Astrocyte of the cerebellum (primary cell): Measurements from ENCODE around the gene ZBTB20.

ENCODE experiments used
- DNase-seq: peaks from one replicate; pipeline ENCODE4 v3.0.0-alpha.2; 2011; ENCODE audit warnings: low read depth
- H3K4me3 ChIP-seq: 2 replicates; pipeline ENCODE4 v1.5.1; 2011; ENCODE audit warnings: mild to moderate bottlenecking, low read depth, low read length, moderate library complexity
- in situ Hi-C: cut with HindIII; loops from 2 replicates; pipeline ENCODE4 v1.10.0; 2017; ENCODE audit warnings: low sequenced_read_pairs
- TF ChIP-seq, protein P1 (sequence below): IDR thresholded peaks from 2 replicates; pipeline ENCODE4 v1.5.1; 2012; ENCODE audit warnings: low read length, low read depth, moderate library complexity, mild to moderate bottlenecking; ENCODE audit errors: missing control alignments

ZBTB20 gene

DNA sequence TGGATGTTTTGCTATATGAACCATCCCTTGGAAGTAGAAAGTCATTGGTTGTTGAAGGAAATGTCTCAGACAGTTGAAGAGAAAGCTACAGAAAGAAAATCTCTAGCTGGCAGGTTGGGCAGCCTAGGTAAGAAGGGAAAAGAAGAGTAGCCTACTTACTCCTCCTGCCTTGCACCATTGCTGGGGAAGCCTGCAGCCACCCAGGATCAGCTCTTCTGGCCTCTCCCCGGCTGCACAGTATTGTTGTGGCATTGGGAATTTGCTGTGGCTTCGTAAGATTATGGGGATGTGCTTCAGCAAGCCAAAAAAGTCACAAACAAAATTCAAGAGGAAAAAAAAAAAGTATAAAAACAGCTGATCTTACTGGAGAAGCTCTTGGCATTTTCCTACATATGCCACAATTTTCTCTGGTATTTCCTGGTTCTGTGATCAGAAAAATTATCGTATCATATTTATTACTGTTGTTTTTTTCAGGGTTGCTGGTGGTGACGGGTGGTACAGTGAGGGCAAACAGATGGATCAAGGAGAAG lies 699.1 kb downstream of the ZBTB20 start:
- TF ChIP-seq, protein P1, sequence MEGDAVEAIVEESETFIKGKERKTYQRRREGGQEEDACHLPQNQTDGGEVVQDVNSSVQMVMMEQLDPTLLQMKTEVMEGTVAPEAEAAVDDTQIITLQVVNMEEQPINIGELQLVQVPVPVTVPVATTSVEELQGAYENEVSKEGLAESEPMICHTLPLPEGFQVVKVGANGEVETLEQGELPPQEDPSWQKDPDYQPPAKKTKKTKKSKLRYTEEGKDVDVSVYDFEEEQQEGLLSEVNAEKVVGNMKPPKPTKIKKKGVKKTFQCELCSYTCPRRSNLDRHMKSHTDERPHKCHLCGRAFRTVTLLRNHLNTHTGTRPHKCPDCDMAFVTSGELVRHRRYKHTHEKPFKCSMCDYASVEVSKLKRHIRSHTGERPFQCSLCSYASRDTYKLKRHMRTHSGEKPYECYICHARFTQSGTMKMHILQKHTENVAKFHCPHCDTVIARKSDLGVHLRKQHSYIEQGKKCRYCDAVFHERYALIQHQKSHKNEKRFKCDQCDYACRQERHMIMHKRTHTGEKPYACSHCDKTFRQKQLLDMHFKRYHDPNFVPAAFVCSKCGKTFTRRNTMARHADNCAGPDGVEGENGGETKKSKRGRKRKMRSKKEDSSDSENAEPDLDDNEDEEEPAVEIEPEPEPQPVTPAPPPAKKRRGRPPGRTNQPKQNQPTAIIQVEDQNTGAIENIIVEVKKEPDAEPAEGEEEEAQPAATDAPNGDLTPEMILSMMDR: no peak
- in situ Hi-C loops: no loop called here
- H3K4me3 ChIP-seq: no peak overlapping the region
- no peak for DNase-seq

DNA sequence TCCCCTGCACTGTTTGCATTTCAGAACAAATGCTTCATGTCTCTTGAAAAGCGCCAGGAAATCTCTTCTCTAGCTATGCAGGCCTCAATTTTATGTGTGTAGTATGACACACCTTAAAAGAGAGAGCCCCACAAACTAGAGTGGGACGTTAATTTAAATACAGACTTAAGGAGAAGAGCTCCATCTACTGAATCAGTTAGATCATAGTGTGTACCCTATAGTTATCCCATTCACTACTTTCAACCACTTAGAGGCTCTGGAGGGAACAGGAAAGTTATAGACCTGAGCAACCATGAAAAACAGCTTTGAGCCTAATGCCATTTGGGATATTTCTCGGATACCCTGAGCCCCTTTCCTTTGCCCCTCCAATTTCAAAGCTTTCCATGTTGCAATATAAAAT lies 699.5 kb downstream of the ZBTB20 start:
- no peak overlapping the region for H3K4me3 ChIP-seq
- in situ Hi-C loops: no loop called here
- DNase-seq: no peak
- TF ChIP-seq, protein P1: no peak

DNA sequence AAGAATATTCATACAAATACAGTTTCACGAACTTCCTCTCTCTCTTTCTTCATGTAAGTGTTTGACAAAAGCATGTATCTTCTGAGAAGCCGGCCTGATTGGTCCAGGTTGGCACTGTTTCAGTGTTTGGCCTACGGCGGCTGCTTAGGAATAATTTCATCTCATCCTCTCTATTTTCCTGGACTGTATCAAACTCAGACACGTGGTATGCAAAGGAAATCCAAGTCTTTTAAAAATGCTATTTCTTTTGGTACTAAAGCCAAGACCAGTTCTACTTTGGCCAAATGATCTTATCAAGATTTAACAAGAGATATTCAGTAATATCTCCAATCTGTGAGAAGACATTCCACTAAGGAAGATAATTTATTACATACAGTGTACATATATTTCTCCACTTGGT lies 700.5 kb downstream of the ZBTB20 start:
- no peak for DNase-seq
- TF ChIP-seq, protein P1: no peak
- in situ Hi-C loops: no loop called here
- H3K4me3 ChIP-seq: no peak overlapping the region

DNA sequence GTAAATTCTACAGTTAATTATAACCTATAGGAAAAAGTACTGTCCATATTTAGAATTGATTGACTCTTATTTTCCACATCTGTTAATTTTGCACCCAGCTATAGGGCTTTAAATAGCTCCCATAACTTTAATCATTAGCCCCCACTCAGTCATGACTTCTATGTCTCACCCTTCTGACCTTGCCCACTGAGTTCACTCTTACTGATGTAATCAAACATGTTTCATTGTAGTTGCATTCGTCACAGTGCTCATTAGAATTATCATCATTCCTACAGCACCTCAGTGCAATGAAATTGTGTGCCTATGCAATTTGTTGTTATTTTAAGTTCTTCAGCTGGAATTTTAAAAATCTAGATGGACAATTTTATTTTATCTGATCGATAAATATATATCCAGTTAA lies 701.9 kb downstream of the ZBTB20 start:
- TF ChIP-seq, protein P1: no peak
- in situ Hi-C loops: no loop called here
- no peak for DNase-seq
- H3K4me3 ChIP-seq: no peak overlapping the region

DNA sequence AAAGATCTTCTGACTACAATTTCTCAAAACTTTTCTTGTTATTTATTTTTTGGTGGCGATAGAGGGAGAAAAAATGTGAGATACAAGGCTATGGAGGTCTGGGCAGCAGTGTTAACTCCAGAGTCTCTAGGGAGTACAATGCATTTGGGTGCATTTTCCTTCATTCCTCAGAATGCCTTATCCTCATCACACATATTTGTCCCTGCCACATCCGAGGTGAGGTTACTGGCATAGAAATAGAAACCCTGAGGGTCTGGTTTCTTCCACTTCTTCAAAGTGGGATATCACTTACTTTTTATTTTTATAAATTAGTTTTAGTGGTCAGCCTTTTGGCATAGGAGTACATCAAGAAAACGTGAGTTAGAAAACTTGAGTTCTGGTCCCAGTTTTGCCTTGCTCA lies 702.9 kb downstream of the ZBTB20 start:
- peak; percentile 41 for DNase-seq
- in situ Hi-C loops: no loop called here
- H3K4me3 ChIP-seq: no peak overlapping the region
- TF ChIP-seq, protein P1: no peak

DNA sequence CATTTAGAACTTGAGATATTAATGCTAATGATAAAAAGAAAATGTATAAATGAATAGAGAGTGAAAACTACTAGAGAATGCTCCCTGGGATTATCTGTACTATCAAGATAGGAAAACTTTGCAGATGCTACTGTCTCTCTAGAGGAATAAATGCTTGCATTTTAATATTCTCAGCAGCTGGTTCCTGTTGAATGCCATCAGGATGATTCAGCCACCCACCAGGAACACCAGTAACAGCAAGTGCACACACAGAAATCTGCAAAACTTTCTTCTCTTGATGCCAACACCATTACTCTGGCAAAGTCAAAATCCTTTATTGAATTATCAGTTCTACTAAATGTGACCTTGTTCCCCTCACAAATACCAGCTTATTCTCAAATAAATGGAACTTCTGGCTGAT lies 704.8 kb downstream of the ZBTB20 start:
- in situ Hi-C loops: no loop called here
- no peak for DNase-seq
- TF ChIP-seq, protein P1: no peak
- H3K4me3 ChIP-seq: no peak overlapping the region

DNA sequence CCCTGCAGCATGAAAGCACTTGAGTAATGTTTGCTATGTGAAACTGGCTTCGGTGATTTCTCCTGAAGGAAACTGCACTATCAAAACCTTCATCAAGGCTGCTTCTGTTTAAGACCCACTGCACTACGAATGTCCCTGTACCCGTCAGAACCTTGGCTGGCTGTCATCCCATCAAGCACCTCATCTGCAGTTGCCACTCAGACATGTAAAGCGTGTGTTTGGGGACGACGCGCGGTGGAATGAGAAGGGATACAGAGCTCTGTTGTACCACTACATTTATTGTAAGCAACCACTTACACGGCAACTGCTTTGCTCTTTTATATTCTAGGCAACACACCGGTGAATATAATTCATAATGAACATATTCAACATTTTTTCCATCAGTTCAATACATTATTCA lies 705.7 kb downstream of the ZBTB20 start:
- H3K4me3 ChIP-seq: no peak overlapping the region
- in situ Hi-C loops: no loop called here
- DNase-seq: no peak
- TF ChIP-seq, protein P1: no peak
